ENCODE measurements around the gene ZNF280D. TPM values are rescaled to one million over a fixed set of nuclear protein-coding genes. Genes with fewer than 3 reads are reported as not detected.

The ZNF280D gene
- total and polyA plus RNA-seq, 2 experiments from 2014 or later: 2.4 to 13.2 TPM

- H3K4me3 ChIP-seq: no peak overlapping the region
- peak in 1 of 2 donors; percentile 50 for DNase-seq (ENCODE audit: low read depth in 1 of 2, low spot score in 1 of 2)
- no peak for TF ChIP-seq CTCF (IDR thresholded peaks at IDR 0.05; ENCODE audit: low read depth, low read length)
- H3K27ac ChIP-seq: no peak overlapping the region
- H3K4me1 ChIP-seq (ENCODE audit: low read depth): no peaks in the 10 kb centered on the region
- no peaks in the 10 kb centered on the region for H3K9me3 ChIP-seq (ENCODE audit: low read depth)
- no peaks in the 10 kb centered on the region for H3K36me3 ChIP-seq
- no peaks in the 10 kb centered on the region for H3K27me3 ChIP-seq
Measured at GRCh38 chr15:56749982-56750381, 16.7 kb upstream of the ZNF280D start.

GRCh38 chr15:56744701-56745683 lies 11.7 kb upstream of the ZNF280D start:
- Histone ChIP-seq H3K27me3 (no peaks in the 10 kb centered on the region), H3K4me3 (no peak overlapping the region), H3K27ac (no peak overlapping the region), H3K9me3 (ENCODE audit: low read depth) (no peaks in the 10 kb centered on the region), H3K4me1 (ENCODE audit: low read depth) (no peaks in the 10 kb centered on the region), H3K36me3 (no peaks in the 10 kb centered on the region)
- DNase-seq (ENCODE audit: low read depth in 1 of 2, low spot score in 1 of 2): no peak
- no peak for TF ChIP-seq CTCF (IDR thresholded peaks at IDR 0.05; ENCODE audit: low read depth, low read length)

- TF ChIP-seq CTCF (IDR thresholded peaks at IDR 0.05; ENCODE audit: low read depth, low read length): no peak
- no peak overlapping the region for H3K4me3 ChIP-seq
- no peaks in the 10 kb centered on the region for H3K27me3 ChIP-seq
- peaks cover 7% of the 10 kb centered on the region for H3K4me1 ChIP-seq (ENCODE audit: low read depth)
- DNase-seq (ENCODE audit: low read depth in 1 of 2, low spot score in 1 of 2): no peak
- no peaks in the 10 kb centered on the region for H3K9me3 ChIP-seq (ENCODE audit: low read depth)
- no peaks in the 10 kb centered on the region for H3K36me3 ChIP-seq
- no peak overlapping the region for H3K27ac ChIP-seq
Measured at GRCh38 chr15:56741541-56741940, 8.2 kb upstream of the ZNF280D start.

- H3K4me3 ChIP-seq: no peak overlapping the region
- no peaks in the 10 kb centered on the region for H3K36me3 ChIP-seq
- no peaks in the 10 kb centered on the region for H3K27me3 ChIP-seq
- no peak overlapping the region for H3K27ac ChIP-seq
- no peaks in the 10 kb centered on the region for H3K9me3 ChIP-seq (ENCODE audit: low read depth)
- peaks cover 7% of the 10 kb centered on the region for H3K4me1 ChIP-seq (ENCODE audit: low read depth)
- no peak for TF ChIP-seq CTCF (IDR thresholded peaks at IDR 0.05; ENCODE audit: low read depth, low read length)
- DNase-seq (ENCODE audit: low read depth in 1 of 2, low spot score in 1 of 2): no peak
Measured at GRCh38 chr15:56739964-56740640, 6.8 kb upstream of the ZNF280D start.

- DNase-seq (ENCODE audit: low read depth in 1 of 2, low spot score in 1 of 2): no peak
- peaks cover 7% of the 10 kb centered on the region for H3K4me1 ChIP-seq (ENCODE audit: low read depth)
- no peaks in the 10 kb centered on the region for H3K9me3 ChIP-seq (ENCODE audit: low read depth)
- no peak overlapping the region for H3K27ac ChIP-seq
- no peak for TF ChIP-seq CTCF (IDR thresholded peaks at IDR 0.05; ENCODE audit: low read depth, low read length)
- no peaks in the 10 kb centered on the region for H3K36me3 ChIP-seq
- no peaks in the 10 kb centered on the region for H3K27me3 ChIP-seq
- H3K4me3 ChIP-seq: no peak overlapping the region
Measured at GRCh38 chr15:56739474-56739873, 6.2 kb upstream of the ZNF280D start.

All from cardiac muscle cell (in vitro differentiated cells and primary cell).